AG09319 (cell line): ENCODE measurements around the gene MMP17.
A peak's percentile ranks its signal among the peaks of the same experiment; 100 is the strongest.

Source experiments
- DNase-seq: peaks from one replicate; pipeline ENCODE4 v3.0.0-alpha.2; 2010; ENCODE audit warnings: low read depth; ENCODE audit errors: extremely low read depth
- CTCF ChIP-seq: IDR thresholded peaks from 2 replicates; pipeline ENCODE4 v1.5.1; 2011; ENCODE audit warnings: low read depth, mild to moderate bottlenecking, inconsistent platforms, low read length, moderate library complexity

Gene MMP17

GRCh38 chr12:131827961-131828534 is at the start of gene MMP17:
Gene MMP17, plus strand, starts transcription at chr12:131828393. Its CDS starts 102 bp downstream, at chr12:131828495.
- DNase-seq, result peak; percentile 27
- peak; percentile 11 for TF ChIP-seq CTCF

- TF ChIP-seq CTCF, result no peak
- DNase-seq, result no peak
These were observed 49.2 kb upstream of the MMP17 start for GRCh38 chr12:131779027-131779426.

- no peak for DNase-seq
- TF ChIP-seq CTCF, result no peak
These were observed 46.1 kb upstream of the MMP17 start for GRCh38 chr12:131782061-131782460.

GRCh38 chr12:131783915-131784541 is 44.2 kb upstream of the MMP17 start:
- no peak for TF ChIP-seq CTCF
- peak; percentile 22 for DNase-seq

GRCh38 chr12:131784909-131785762 is 43.1 kb upstream of the MMP17 start:
- TF ChIP-seq CTCF, result no peak
- DNase-seq, result no peak

GRCh38 chr12:131785763-131786330 is 42.3 kb upstream of the MMP17 start:
- DNase-seq, result no peak
- no peak for TF ChIP-seq CTCF
